Stimulated activated CD8-positive, alpha-beta memory T cell treated with anti-CD3 and anti-CD28 coated beads, Interleukin-2, amount 100 ng/mL, for 48 hours (primary cell): ENCODE measurements around the gene CACNG5.

Experiments
- DNase-seq, 2 donors: peaks; one replicate each; pipeline ENCODE4 v3.0.0-alpha.2; 2020; ENCODE audit warnings: low read depth in 2 of 2

CACNG5 gene

GRCh38 chr17:66904760-66905624 lies 70.1 kb downstream of the CACNG5 start:
- DNase-seq, result no peak

- DNase-seq, result peak; percentile 34 to 59
Observed at GRCh38 chr17:66906321-66907278, 71.7 kb downstream of the CACNG5 start.

- DNase-seq, result no peak
Observed at GRCh38 chr17:66909804-66910373, 75.0 kb downstream of the CACNG5 start.

GRCh38 chr17:66910651-66911285 lies 75.9 kb downstream of the CACNG5 start:
- DNase-seq, result no peak

- DNase-seq, result no peak
Observed at GRCh38 chr17:66915204-66915611, 80.3 kb downstream of the CACNG5 start.

GRCh38 chr17:66915792-66916191 lies 80.9 kb downstream of the CACNG5 start:
- no peak for DNase-seq

- DNase-seq, result no peak
Observed at GRCh38 chr17:66916946-66917345, 82.0 kb downstream of the CACNG5 start.

GRCh38 chr17:66918896-66919295 lies 84.0 kb downstream of the CACNG5 start:
- DNase-seq, result no peak

- no peak for DNase-seq
Observed at GRCh38 chr17:66920435-66920834, 85.5 kb downstream of the CACNG5 start.

GRCh38 chr17:66920950-66921349 lies 86.0 kb downstream of the CACNG5 start:
- DNase-seq, result no peak

- DNase-seq, result no peak
Observed at GRCh38 chr17:66923886-66924285, 89.0 kb downstream of the CACNG5 start.

GRCh38 chr17:66925811-66926500 lies 91.0 kb downstream of the CACNG5 start:
- no peak for DNase-seq

GRCh38 chr17:66928949-66929348 lies 94.0 kb downstream of the CACNG5 start:
- no peak for DNase-seq

GRCh38 chr17:66929591-66929990 lies 94.7 kb downstream of the CACNG5 start:
- DNase-seq, result no peak

- no peak for DNase-seq
Observed at GRCh38 chr17:66930933-66931332, 96.0 kb downstream of the CACNG5 start.

- no peak for DNase-seq
Observed at GRCh38 chr17:66932311-66932710, 97.4 kb downstream of the CACNG5 start.

- DNase-seq, result no peak
Observed at GRCh38 chr17:66934040-66934439, 99.1 kb downstream of the CACNG5 start.
